GM12892 (cell line): ENCODE measurements around the gene ZIC1.

Source experiments
- POLR2A ChIP-seq: IDR thresholded peaks from 2 replicates; pipeline ENCODE4 v1.6.1; 2011; ENCODE audit warnings: low read depth, low read length, control low read depth
- POLR2AphosphoS5 ChIP-seq: IDR thresholded peaks from 2 replicates; pipeline ENCODE4 v1.6.1; 2011; ENCODE audit warnings: low read depth, low read length, control low read depth
- TAF1 ChIP-seq: IDR thresholded peaks from 2 replicates; pipeline ENCODE4 v1.6.1; 2011; ENCODE audit warnings: low read depth, mild to moderate bottlenecking, control low read depth, low read length, borderline replicate concordance

- TF ChIP-seq POLR2AphosphoS5 (no peak), POLR2A (no peak), TAF1 (no peak)
These were observed 2.1 kb upstream of the ZIC1 start for GRCh38 chr3:147407114-147407497.
